Left lobe of liver (tissue), 2 donors: ENCODE measurements around the gene GAD1. TPM values are rescaled to one million over a fixed set of nuclear protein-coding genes. Genes with fewer than 3 reads are reported as not detected.

Experiments used
- ATAC-seq: fragments of 200-7000 bp; cut with Tn5 transposase; one replicate; pipeline ENCODE4 v1.9.1; 2020; ENCODE audit warnings: mild to moderate bottlenecking, moderate library complexity
- DNase-seq: peaks from one replicate; pipeline ENCODE4 v3.0.0-alpha.2; 2020; ENCODE audit warnings: low spot score
- total RNA-seq: library from RNA; stranded (reverse); gene quantifications from one replicate; pipeline ENCODE4 v1.2.1, GENCODE V29; 2021
- donor health status: DM: no; HTN: no; CAD: no; lungs with moderate emphysema.
- donor health status: DM: no; HTN: yes; CAD: no.

Gene GAD1
- total RNA-seq, 1 donor from 2014 or later: not detected

GRCh38 chr2:170887496-170887895 is 70.8 kb downstream of the GAD1 start:
- DNase-seq: no peak
- ATAC-seq: no peak

- no peak for ATAC-seq
- no peak for DNase-seq
These were observed 71.2 kb downstream of the GAD1 start for GRCh38 chr2:170887896-170888295.

DNA sequence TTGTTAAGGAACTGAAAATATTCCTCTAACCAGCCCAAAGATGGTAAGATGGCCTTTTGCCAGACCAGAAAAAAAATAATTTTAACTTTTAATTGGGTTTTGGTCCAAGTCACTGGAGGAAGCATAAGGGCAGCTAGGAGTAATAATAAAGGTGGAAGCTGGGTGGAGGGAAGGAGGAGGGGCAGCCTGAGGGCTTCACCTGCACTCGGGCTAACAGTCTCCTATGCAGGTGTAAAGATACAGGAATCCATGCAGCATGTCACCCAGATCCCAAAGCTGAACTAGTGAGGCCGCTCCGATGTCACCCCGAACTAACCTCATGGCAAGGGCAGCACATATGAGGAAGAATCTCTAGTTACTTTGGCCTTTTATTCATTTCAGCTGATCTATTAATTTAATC is 75.2 kb downstream of the GAD1 start:
- DNase-seq (no peak), ATAC-seq (no peak)

DNA sequence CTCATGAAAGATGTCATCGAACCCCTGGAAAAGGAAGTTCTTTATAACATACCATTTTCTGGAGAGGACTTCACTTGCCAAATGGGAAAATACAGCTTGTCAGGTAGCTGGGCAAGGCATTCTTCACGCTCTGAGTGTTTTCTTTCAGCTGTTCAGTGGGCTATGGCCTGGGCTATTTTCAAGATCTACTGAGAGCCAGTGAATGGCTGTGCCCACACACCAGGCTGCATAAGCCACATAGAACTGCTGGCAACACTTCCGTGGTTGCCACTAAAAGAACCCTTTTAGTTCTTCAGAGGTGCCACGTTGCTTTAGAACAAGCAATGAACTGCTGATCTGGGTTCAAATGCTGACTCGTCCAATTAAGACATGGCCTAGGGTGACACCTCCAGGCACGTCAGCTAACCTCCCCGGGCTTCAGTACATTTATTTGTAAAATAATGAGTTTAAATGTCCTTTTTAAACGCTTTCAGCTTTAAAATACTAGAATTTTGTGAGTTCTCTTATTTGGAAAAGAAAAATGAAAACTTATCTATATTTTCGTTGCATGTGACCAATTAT is 75.8 kb downstream of the GAD1 start:
- ATAC-seq: no peak

DNA sequence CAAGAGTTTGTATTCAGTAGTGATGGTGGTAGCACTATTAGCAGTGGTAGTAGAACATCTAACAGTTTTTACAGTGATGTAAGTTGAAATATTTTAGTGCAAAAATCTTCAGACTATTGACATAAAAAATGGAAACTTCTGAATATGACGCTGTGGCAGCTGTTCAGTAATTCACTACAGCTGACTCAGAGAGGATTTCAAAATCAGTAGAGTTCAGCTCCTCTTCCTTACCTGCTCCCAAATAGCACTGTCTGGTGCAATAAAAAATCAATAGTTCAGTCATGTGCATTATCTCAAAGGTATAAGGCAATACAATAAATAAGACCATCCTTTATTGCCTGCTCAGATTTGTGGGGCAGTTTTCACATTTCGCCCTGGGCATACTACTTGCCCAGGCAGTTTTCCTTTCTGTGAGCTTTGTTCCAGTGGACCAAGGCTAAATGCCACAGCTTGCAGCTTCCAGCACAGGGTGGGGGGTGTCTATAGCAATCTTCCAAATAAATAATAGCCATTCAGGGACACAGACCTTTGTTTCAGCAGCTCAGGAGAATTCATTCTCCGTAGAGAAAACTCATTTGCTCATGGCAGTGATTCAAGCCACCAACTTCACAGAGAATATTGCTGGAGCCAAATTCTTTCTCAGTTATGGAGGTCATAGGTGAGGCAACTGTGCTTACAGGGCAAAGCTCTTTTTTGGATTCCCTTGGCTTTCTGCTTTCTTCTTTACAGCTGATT is 78.5 kb downstream of the GAD1 start:
- no peak for DNase-seq
- peak; percentile 88 for ATAC-seq

More for the DNA sequence above, 75.8 kb downstream of the GAD1 start:
- no peak for DNase-seq

- DNase-seq (no peak), ATAC-seq (no peak)
These were observed 79.9 kb downstream of the GAD1 start for GRCh38 chr2:170896622-170897021.

DNA sequence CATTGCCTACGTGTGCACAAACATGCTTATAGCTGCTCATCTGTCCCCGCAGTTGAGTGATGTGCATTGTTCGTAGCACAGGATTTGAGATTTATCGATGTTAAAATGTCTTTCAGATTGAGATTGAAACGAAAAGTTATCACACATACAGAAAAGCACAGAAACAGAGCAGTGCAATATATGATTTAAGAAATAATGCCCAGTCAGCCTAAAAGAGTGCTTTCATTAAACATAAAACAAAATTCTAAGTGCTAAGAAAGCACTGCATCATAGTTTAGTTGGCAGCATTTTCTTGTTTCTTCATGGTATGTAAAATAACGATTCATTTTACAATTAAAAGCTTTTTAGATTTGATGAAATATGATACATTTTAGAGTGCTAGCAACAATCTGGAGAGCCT is 80.4 kb downstream of the GAD1 start:
- ATAC-seq: no peak

GRCh38 chr2:170905864-170906263 is 89.2 kb downstream of the GAD1 start:
- ATAC-seq (no peak), DNase-seq (no peak)

More for the DNA sequence above, 80.4 kb downstream of the GAD1 start:
- DNase-seq: no peak

Other genes starting within 250 kb of the GAD1 start
- gene SP5, start 101.5 kb upstream of the GAD1 start, total RNA-seq: 2.6 TPM
- gene ERICH2, start 46.5 kb upstream of the GAD1 start, total RNA-seq: 1.5 TPM
- gene GORASP2, start 112.4 kb downstream of the GAD1 start, total RNA-seq: 30.4 TPM